HG03520 (cell line): ENCODE measurements around the gene ZER1.
"Not testable (repeated sequence)": the region's sequence is repeated elsewhere in the genome, so short reads cannot be mapped to it uniquely, and the experiment has no call there.

Experiments
- ATAC-seq: cut with Tn5 transposase; IDR thresholded peaks from one replicate; pipeline ENCODE4 v1.9.1; 2021; ENCODE audit warnings: mild to moderate bottlenecking, moderate library complexity; ENCODE audit not compliant: unreplicated experiment

The ZER1 gene

GRCh38 chr9:128718047-128718446 is 53.7 kb downstream of the ZER1 start:
- ATAC-seq = no peak

DNA sequence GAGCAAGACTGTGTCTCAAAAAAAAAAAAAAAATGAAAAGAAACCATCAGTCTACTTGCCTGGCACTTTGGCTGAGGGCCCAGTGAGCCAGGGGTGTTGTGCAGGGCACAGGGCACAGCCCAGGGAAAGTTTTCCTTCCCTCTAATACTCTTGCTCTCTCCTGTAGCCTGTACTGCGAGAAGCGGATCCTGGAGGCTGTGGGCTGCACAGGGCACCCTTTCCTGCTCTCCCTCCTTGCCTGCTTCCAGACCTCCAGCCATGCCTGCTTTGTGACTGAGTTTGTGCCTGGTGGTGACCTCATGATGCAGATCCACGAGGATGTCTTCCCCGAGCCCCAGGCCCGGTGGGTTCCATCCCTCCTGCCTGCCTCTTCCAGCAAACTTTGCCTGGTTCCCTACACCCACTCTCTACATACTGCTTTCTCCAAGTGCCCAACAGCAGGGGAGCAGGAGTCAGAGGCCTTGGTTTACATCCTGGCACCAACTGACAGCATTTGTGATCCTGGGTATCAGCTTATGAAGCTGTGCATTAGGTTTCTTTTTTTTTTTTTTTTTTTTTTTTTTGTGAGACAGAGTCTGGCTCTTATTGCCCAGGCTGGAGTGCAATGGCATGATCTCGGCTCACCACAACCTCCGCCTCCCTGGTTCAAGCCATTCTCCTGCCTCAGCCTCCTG is 55.0 kb downstream of the ZER1 start:
- ATAC-seq = no peak

DNA sequence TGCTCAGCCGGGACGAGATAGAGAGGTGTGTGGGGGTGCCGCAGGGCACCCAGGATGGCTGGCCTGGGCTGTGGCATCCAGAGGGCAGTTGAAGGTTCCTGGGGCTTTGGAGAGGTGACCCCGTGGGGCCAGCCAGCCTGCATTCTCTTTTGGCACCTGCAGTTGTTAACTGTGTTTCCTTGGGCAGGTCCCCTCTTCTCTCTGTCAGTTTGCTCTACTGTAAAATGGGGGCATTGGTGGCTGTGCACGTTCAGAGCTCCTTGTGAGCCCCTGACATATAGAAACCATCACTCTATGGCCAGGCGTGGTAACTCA is 56.3 kb downstream of the ZER1 start:
- ATAC-seq = no peak

- ATAC-seq = no peak
These were observed 56.9 kb downstream of the ZER1 start for GRCh38 chr9:128714586-128715435.

- no peak for ATAC-seq
These were observed 57.7 kb downstream of the ZER1 start for GRCh38 chr9:128713941-128714573.

DNA sequence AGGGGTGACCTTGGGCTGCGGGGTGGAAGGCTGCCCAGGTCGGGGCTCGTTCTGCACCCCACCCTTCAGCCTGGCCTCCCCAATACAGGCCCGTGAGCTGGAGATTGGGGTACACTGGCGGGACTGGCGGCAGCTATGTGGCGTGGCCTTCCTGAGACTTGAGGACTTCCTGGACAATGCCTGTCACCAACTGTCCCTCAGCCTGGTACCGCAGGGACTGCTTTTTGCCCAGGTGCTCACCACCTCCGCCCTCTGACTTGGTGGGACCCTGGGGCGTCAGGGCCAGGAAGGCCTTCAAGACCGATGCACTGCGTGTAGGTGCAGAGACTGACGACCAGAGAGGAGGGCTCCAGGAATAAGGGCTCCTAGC is 58.3 kb downstream of the ZER1 start:
- ATAC-seq = no peak

DNA sequence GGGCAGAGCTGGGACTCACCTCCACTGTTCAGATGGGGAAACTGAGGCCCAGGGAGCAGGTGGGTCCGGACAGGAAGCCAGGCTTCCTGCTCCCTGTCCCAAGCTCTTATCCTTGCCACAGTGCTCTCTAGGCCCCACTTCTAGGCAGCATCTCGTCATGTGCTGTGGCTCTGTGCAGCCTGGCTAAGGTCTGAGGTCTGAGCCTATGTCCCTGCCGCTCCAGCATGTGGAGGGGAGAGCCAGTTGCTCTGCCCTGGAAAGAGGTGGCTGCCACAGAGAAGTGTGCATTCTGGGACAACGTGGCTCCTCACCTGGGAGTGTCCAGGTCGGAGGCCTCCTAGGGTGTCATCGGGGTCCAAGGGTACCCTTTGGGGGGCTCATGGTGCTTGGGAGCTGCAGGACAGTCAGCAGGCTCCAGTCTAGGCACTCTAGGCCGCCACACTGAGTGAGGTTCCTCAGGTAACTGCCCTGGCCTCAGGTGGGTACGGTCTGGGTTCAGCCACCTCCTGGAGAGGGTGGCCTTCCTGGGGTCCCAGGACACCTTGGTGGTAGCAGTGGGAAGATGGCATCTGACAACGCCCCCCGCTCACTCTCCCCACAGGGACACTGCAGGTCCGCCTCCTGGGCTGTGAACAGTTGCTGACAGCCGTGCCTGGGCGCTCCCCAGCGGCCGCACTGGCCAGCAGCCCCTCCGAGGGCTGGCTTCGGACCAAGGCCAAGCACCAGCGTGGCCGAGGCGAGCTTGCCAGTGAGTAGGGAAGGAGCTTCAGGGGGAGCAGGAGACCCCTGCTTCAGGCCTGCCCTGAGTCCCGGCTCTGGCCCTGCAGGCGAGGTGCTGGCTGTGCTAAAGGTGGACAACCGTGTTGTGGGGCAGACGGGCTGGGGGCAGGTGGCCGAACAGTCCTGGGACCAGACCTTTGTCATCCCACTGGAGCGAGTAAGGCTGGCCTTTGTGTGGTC is 59.0 kb downstream of the ZER1 start:
- ATAC-seq = no peak

GRCh38 chr9:128707446-128707845 is 64.3 kb downstream of the ZER1 start:
- no peak for ATAC-seq

GRCh38 chr9:128706671-128707381 is 64.9 kb downstream of the ZER1 start:
- no peak for ATAC-seq

DNA sequence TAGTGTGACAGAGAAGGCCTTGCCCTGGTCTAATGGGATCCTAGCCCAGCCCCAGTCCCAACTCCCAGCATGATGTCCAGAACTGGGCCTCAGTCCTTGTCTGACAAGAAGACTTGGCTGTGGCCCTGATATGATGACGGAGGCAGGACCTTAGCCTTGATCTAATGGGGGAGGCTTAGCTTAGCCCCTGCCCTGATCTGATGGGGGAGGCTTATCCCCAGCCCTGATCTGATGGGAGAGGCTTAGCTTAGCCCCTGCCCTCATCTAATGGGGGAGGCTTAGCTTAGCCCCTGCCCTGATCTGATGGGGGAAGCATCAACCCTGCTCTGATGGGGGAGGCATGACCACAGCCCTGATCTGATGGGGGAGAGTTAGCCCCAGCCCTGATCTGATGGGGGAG is 65.7 kb downstream of the ZER1 start:
- ATAC-seq = no peak

DNA sequence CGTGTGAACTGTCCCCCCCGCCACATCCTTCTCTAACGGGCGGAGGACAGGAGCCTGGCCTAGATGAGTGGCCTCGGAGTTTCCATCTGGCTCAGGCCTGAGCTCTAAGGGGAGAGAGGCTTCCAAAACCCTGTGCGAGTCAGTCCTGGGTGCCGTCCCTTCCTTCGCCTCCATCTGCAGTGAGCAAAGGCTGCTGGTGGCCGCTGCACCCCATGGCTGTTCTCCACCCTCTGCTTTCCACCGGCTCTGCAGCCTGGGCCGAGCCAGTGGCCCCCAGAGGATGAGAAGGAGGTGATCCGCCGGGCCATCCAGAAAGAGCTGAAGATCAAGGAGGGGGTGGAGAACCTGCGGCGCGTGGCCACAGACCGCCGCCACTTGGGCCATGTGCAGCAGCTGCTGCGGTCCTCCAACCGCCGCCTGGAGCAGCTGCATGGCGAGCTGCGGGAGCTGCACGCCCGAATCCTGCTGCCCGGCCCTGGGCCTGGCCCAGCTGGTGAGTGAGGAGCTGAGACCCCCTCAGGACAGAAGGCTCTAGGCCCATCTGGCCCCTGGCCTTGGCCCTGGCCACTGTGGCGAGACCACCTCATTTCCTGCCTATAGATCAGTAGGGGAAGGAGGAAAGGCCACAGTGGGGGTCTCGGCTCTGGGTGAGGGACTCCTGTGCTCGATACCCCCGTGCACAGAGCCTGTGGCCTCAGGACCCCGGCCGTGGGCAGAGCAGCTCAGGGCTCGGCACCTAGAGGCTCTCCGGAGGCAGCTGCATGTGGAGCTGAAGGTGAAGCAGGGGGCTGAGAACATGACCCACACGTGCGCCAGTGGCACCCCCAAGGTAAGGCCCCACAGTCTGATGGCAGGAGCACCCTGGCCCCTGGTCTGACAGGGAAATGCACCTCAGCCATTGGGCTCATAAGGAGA is 66.4 kb downstream of the ZER1 start:
- ATAC-seq = no peak

DNA sequence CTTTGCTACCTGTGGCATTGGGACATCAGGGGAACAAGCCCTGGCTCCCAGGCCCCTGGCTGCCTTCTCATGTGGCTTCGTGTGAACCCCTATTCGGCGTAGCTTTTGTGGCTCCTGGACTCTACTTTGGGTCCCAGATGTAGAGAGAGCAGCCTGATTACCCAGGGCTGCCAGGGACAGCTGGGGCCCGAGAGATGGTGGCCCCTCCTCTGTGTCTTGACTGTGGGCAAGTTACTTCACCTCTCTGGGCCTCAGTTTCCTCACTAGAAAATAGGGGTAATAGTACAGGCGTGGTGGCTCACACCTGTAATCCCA is 67.4 kb downstream of the ZER1 start:
- ATAC-seq = no peak

DNA sequence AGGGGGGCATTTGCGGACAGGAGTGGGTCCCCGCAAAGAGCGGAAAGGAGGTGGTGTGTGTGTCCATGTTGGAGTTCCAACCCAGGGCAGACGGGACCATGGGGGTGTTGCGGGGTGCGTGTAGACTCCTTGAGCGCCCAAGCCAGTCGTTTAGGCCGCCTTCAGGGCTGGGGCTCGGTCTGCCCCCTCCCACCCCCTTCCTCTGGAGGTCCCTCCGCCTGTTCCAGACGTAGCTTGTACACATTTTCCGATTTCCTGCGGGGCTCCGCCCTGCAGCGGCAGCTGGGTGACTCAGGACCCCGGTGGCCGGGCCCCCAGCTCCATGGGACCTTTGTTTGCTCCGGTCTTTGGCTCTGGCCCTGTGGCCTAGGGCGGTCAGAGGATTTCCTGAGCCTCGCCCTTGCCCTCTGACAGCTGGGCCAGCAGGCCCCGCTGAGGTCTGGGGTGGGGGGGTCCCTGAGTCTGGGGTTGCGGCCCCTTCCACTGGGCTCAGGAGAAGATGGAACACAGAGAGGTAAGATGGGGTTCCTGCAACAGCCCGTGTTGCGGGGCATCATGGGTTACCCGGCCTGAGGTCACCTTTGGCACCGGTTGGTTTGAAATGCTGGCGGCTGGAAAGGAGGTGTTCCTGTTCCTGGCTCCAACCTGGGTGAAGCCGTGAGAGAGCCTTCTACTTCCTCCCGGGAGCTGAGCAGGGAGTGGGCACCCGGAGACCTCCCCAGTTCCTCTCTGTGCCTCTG is 67.9 kb downstream of the ZER1 start:
- ATAC-seq = no peak

GRCh38 chr9:128702949-128703615 is 68.6 kb downstream of the ZER1 start:
- no peak for ATAC-seq

DNA sequence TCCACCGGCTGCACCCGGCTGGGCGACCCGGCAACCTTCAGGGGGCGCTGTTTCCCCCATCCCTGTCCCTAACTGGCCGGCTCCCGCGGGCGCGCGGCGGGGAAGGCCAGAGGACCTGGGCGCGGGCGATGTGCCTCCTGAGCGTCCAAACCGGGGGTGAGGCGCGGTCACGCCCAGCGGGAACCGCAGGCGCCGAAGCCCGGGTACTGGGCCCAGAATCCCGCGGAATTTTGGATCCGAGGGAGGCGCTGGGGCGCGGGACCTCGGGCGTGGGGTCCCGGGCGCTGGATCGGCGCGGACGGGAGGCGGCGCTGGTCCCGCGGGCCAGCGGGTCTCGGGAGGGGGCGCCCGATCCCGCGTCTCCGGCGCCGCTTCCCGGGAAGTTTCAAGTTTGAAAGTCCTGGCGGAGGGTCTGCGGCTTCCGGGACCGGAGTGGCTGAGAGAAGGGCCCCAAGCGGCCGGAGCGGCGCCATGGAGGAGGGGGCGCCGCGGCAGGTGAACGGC is 69.2 kb downstream of the ZER1 start, which contains the start of gene PKN3:
PKN3 (plus strand) TSS at position 59 of the 504 bp plus-strand sequence; CDS start at position 472, 413 bp downstream.
- ATAC-seq = peak; percentile 73

- ATAC-seq = no peak
These were observed 70.4 kb downstream of the ZER1 start for GRCh38 chr9:128701227-128701854.

DNA sequence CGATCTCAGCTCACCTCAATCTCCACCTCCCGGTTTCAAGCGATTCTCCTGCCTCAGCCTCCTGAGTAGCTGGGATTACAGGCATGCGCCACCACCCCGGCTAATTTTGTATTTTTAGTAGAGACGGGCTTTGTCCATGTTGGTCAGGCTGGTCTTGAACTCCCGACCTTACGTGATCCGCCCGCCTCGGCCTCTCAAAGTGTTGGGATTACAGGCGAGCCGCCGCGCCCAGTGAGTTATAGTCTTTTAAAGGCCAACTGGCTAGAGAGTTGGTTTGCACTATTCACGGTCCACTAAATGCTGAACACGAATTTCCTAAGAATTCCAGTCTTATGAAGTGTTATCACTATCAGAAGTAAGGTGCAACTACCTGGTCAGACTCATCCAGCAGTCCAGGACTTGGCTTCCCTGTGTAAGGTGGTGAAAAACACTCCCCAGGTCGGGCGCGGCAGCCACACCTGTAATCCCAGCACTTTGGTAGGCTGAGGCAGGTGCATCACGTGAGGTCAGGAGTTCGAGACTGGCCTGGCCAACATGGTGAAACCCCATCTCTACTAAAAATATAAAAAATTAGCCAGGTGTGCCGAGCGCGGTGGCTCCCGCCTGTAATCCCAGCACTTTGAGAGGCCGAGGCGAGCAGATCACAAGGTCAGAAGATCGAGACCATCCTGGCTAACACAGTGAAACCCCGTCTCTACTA is 72.5 kb downstream of the ZER1 start:
- ATAC-seq = not testable (repeated sequence)
